K562 (cell line): Measurements from ENCODE around the gene GLE1. TPM values are rescaled to one million over a fixed set of nuclear protein-coding genes. Genes with fewer than 3 reads are reported as not detected.

Source experiments
- ATAC-seq: fragments of 200-7000 bp; cut with Tn5 transposase; 3 replicates; pipeline ENCODE4 v1.9.1; 2020; ENCODE audit warnings: moderate library complexity
- BruUV-seq: library from RNA; stranded (reverse); fragments of 400-500 nt; replicated peaks from 2 replicates; lab custom pipeline; 2021; lab: Mats Ljungman, UMichigan
- CTCF ChIA-PET: fragments of 300-600 bp; formaldehyde crosslinking; extraction: SDS; loops from one replicate; lab custom pipeline; 2021; ENCODE audit warnings: low intra/inter-chr PET ratio; lab: Yijun Ruan, JAX
- POLR2A ChIA-PET: fragments of 300-600, 350-650 bp; sonication (Branson Sonifier 250); formaldehyde crosslinking; extraction: SDS; loops from one replicate; lab custom pipeline; 2021; ENCODE audit warnings: antibody characterized with exemption, inconsistent platforms; lab: Yijun Ruan, JAX
- DNase-seq, 4 experiments: peaks; one replicate each; pipeline versions ENCODE4 v3.0.0 to v3.0.0-alpha.2; 2011 to 2018; ENCODE audit warnings: low spot score in 3 of 4, mixed read lengths in 3 of 4; ENCODE audit errors: extremely low read depth in 1 of 4
- FAIRE-seq: peaks from 2 replicates; lab custom pipeline; 2011; peaks lifted over from hg19 to GRCh38; lab: Jason Lieb, UNC
- H2AFZ ChIP-seq: 2 replicates; pipeline ENCODE4 v1.6.0; 2011; ENCODE audit warnings: low read depth, low read length, control low read depth, inconsistent platforms
- H3K27ac ChIP-seq: fragments of 200-600 bp; 3 replicates; pipeline ENCODE4 v1.8.0; 2011; ENCODE audit warnings: low read depth, mild to moderate bottlenecking, control low read depth, inconsistent platforms, low read length, moderate library complexity, mixed read lengths; ENCODE audit errors: extremely low read depth
- H3K27me3 ChIP-seq, 2 experiments: fragments of 300-600 bp in 1 of 2; 2 replicates in 1 of 2; 3 replicates in 1 of 2; pipeline versions ENCODE4 v1.6.0 to v1.8.0; 2011; ENCODE audit warnings: inconsistent platforms in 2 of 2, low read length in 2 of 2, mild to moderate bottlenecking in 1 of 2, mixed read lengths in 1 of 2, moderate library complexity in 1 of 2; ENCODE audit not compliant: control insufficient read depth in 2 of 2, insufficient read depth in 2 of 2
- H3K36me3 ChIP-seq: fragments of 300-600 bp; 3 replicates; pipeline ENCODE4 v1.8.0; 2011; ENCODE audit warnings: mild to moderate bottlenecking, low read length, inconsistent platforms; ENCODE audit not compliant: control insufficient read depth, insufficient read depth
- H3K4me1 ChIP-seq, 2 experiments: fragments of 200-600 bp in 1 of 2; replicated peaks in 1 of 2; 2 replicates in 1 of 2; 3 replicates in 1 of 2; pipeline versions ENCODE4 v1.5.1 to v1.8.0; 2011; ENCODE audit warnings: inconsistent platforms in 2 of 2, low read length in 2 of 2, mild to moderate bottlenecking in 1 of 2, mixed read lengths in 1 of 2, moderate library complexity in 1 of 2; ENCODE audit not compliant: control insufficient read depth in 2 of 2, insufficient read depth in 2 of 2
- H3K4me2 ChIP-seq: 2 replicates; pipeline ENCODE4 v1.6.1; 2011; ENCODE audit warnings: low read length, control low read depth, inconsistent platforms, mixed read lengths; ENCODE audit not compliant: insufficient read depth
- H3K4me3 ChIP-seq: fragments of 200-600 bp; sonication (generic), shearing (Covaris generic); 2 replicates; pipeline ENCODE4 v1.5.1; 2016; ENCODE audit warnings: control low read depth, inconsistent platforms
- H3K79me2 ChIP-seq: fragments of 200-600 bp; 3 replicates; pipeline ENCODE4 v1.8.0; 2011; ENCODE audit warnings: low read length, inconsistent platforms; ENCODE audit not compliant: control insufficient read depth, insufficient read depth
- H3K9ac ChIP-seq, 2 experiments: 2 replicates each; pipeline versions ENCODE4 v1.6.0 to v1.6.1; 2011; ENCODE audit warnings: low read depth in 2 of 2, low read length in 2 of 2, control low read depth in 1 of 2, inconsistent platforms in 1 of 2, mild to moderate bottlenecking in 1 of 2, mixed read lengths in 1 of 2; ENCODE audit not compliant: insufficient read depth in 1 of 2
- H3K9me1 ChIP-seq: one replicate; pipeline ENCODE4 v1.6.0; 2011; ENCODE audit warnings: inconsistent platforms, mild to moderate bottlenecking, low read length, moderate library complexity; ENCODE audit not compliant: control insufficient read depth, insufficient read depth
- H3K9me3 ChIP-seq: replicated peaks from 2 replicates; pipeline ENCODE4 v1.5.1; 2011; ENCODE audit warnings: low read depth, low read length, inconsistent platforms; ENCODE audit not compliant: control insufficient read depth, insufficient read depth
- H4K20me1 ChIP-seq: replicated peaks from 2 replicates; pipeline ENCODE4 v1.6.1; 2011; ENCODE audit warnings: low read length, inconsistent platforms, mixed read lengths; ENCODE audit not compliant: control insufficient read depth, insufficient read depth
- AFF4 ChIP-seq: sonication (generic); formaldehyde crosslinking; IDR thresholded peaks from 2 replicates; pipeline ENCODE4 v1.8.0; 2023; ENCODE audit warnings: mild to moderate bottlenecking, missing genetic modification reagents
- BRCA1 ChIP-seq, 2 experiments: fragments of 450-650 bp in 1 of 2; sonication (generic) in 1 of 2; formaldehyde crosslinking in 1 of 2; IDR thresholded peaks; 2 replicates each; pipeline versions ENCODE4 v1.5.0 to v1.6.1; 2017 to 2020; ENCODE audit warnings: mild to moderate bottlenecking in 1 of 2, missing genetic modification reagents in 1 of 2
- ESRRB ChIP-seq: fragments of 250-450 bp; sonication (Bioruptor Pico); IDR thresholded peaks from 2 replicates; pipeline ENCODE4 v1.5.0; 2020; ENCODE audit warnings: mild to moderate bottlenecking, moderate library complexity, borderline replicate concordance
- ETS2 ChIP-seq: IDR thresholded peaks from 2 replicates; pipeline ENCODE4 v1.6.1; 2016; ENCODE audit warnings: borderline replicate concordance, missing genetic modification characterization, mild to moderate bottlenecking, moderate library complexity, missing compliant biosample characterization; ENCODE audit not compliant: poor library complexity, severe bottlenecking
- KLF6 ChIP-seq: fragments of 250-450 bp; sonication (Bioruptor Pico); IDR thresholded peaks from 2 replicates; pipeline ENCODE4 v1.4.0; 2020; ENCODE audit warnings: mild to moderate bottlenecking, moderate library complexity, borderline replicate concordance
- ZNF518B ChIP-seq: fragments of 250-450 bp; sonication (Bioruptor Pico); IDR thresholded peaks from 2 replicates; pipeline ENCODE4 v1.5.0; 2021; ENCODE audit warnings: mild to moderate bottlenecking, moderate library complexity
- ZNF639 ChIP-seq, 2 experiments: fragments of 200-800 bp in 1 of 2; sonication (Bioruptor generic) in 1 of 2; sonication (generic) in 1 of 2; formaldehyde crosslinking in 1 of 2; IDR thresholded peaks in 1 of 2; conservative IDR thresholded peaks in 1 of 2; 2 replicates each; pipeline versions ENCODE4 v1.5.0 to v1.6.1; 2016 to 2020; ENCODE audit warnings: missing compliant biosample characterization in 1 of 2, missing genetic modification characterization in 1 of 2, missing genetic modification reagents in 1 of 2
- WGBS: fragments of 100-300 bp; shearing (Covaris generic); methylation state at CpG from one replicate; pipeline ENCODE4 v1.1.6; 2016; ENCODE audit warnings: low coverage, mixed read lengths; ENCODE audit not compliant: insufficient coverage; ENCODE audit errors: missing lambda C conversion rate; 5-methylcytosine and 5-hydroxymethylcytosine counted together
- in situ Hi-C: fragments of 300-500 bp; cut with MboI; formaldehyde crosslinking; loops from 4 replicates; pipeline ENCODE4 v1.15.0; 2018; ENCODE audit warnings: inconsistent platforms, mixed read lengths
- intact Hi-C: fragments of 100-400 bp; cut with micrococcal nuclease; formaldehyde crosslinking; loops from 2 replicates; pipeline ENCODE4 v1.14.2; 2022
- polyA plus RNA-seq, 8 experiments: library from polyadenylated mRNA; depleted of rRNA in 4 of 8; stranded (reverse) in 5 of 8; unstranded in 3 of 8; fragments of >200 nt; fragmentation: Nextera tagmentation in 2 of 8; fragmentation: Illumina TruSeq in 1 of 8; extraction: Ambion mirVana in 2 of 8; extraction: Trizol in 1 of 8; gene quantifications; 2 replicates each; pipeline versions ENCODE4 v1.2.1 to v1.2.3, GENCODE V29; 2011 to 2014; ENCODE audit warnings: inconsistent platforms in 1 of 8, missing spikeins in 1 of 8
- total RNA-seq, 7 experiments: library from RNA; depleted of rRNA in 6 of 7; stranded (reverse); fragments of >200 nt in 6 of 7; fragmentation: Illumina TruSeq in 2 of 7; extraction: Trizol in 2 of 7; gene quantifications; 2 replicates each; pipeline versions ENCODE4 v1.2.1 to v1.2.3, GENCODE V29; 2011 to 2021; ENCODE audit warnings: low replicate concordance in 1 of 7

The GLE1 gene
- total and polyA plus RNA-seq, 9 of the 15 experiments (the other 6 are each of a cell fraction or from before 2014, with no cell fraction given), result 15.9 to 44.8 (median 37.6) TPM

- H2AFZ ChIP-seq, result peak overlapping the region; percentile 98; the same call in 1 of the 2 replicates
- intact Hi-C loops, result loop anchor here (2.0 to 10.0 kb wide), 2 partner anchors 67 to 109 kb away; no protein-coding TSS in a partner anchor
- TF ChIP-seq ZNF518B (CRISPR knock-in tag), result no peak
- TF ChIP-seq ETS2 (tag), result no peak
- TF ChIP-seq KLF6 (CRISPR knock-in tag), result no peak
- TF ChIP-seq AFF4 (CRISPR knock-in tag), result no peak
- no peak for TF ChIP-seq ZNF639 (CRISPR knock-in tag; conservative IDR thresholded peaks at IDR 0.05 in 1 of 2, IDR thresholded peaks at IDR 0.05 in 1 of 2)
- no peak for TF ChIP-seq ESRRB (CRISPR knock-in tag)
- no peak for TF ChIP-seq BRCA1 (IDR thresholded peaks at IDR 0.05)
- no peak for TF ChIP-seq BRCA1 (CRISPR knock-in tag; IDR thresholded peaks at IDR 0.05)
- H3K9me1 ChIP-seq, result no peaks in the 10 kb centered on the region
- in situ Hi-C loops, result no loop called here
- no peak for ATAC-seq
- BruUV-seq, result no TSS peak
- H3K9me3 ChIP-seq, result no peaks in the 10 kb centered on the region
- 6% methylated on average over 6 of the region's 6 CpGs for WGBS
- H4K20me1 ChIP-seq, result 0 out of 2 replicates have a peak, but pooled peaks cover 3% of the 10 kb centered on the region
- FAIRE-seq, result no peak
- no peaks in the 10 kb centered on the region for H3K27me3 ChIP-seq
- peak overlapping the region; percentile 97 for H3K4me2 ChIP-seq
- no peak for DNase-seq
- peaks cover 30% of the 10 kb centered on the region for H3K79me2 ChIP-seq
- H3K36me3 ChIP-seq, result peaks cover 41% of the 10 kb centered on the region
- peaks cover 6 to 11% of the 10 kb centered on the region in 2 experiments; a peak in 4 of 5 replicates for H3K4me1 ChIP-seq
- ChIA-PET CTCF (no interaction called here), POLR2A (interaction anchor here (0.6 to 1.3 kb wide), 10 partner anchors 8 to 215 kb away, joined by 3 to 6 read pairs (median 3); partner anchors contain the start of gene SPTAN1)
- H3K27ac ChIP-seq, result 0 out of 3 replicates have a peak overlapping the region, but pooled peaks have one; percentile 86
- peak overlapping the region; percentile 88 to 100 for H3K9ac ChIP-seq
- H3K4me3 ChIP-seq, result peak overlapping the region; percentile 69
These were observed 871 bp downstream of the GLE1 start for GRCh38 chr9:128505414-128505765.
